NOMO-1 (cell line): ENCODE measurements around the gene METTL2A.
"Not testable (repeated sequence)": the region's sequence is repeated elsewhere in the genome, so short reads cannot be mapped to it uniquely, and the experiment has no call there.

Experiments used
- DNase-seq, 2 experiments: peaks; one replicate each; lab custom pipeline; 2025; ENCODE audit not compliant: unreplicated experiment in 2 of 2; lab: John Stamatoyannopoulos, UW

The METTL2A gene

GRCh38 chr17:62470666-62471379 lies 47.1 kb downstream of the METTL2A start:
- peak; percentile 31 to 55 for DNase-seq

- peak in 1 of 2 experiments; percentile 23 for DNase-seq
Measured at GRCh38 chr17:62471380-62471880, 47.7 kb downstream of the METTL2A start.

GRCh38 chr17:62473030-62473982 lies 49.6 kb downstream of the METTL2A start:
- peak in 1 of 2 experiments; percentile 9 for DNase-seq

- DNase-seq: not testable (repeated sequence)
Measured at GRCh38 chr17:62477111-62477510, 53.4 kb downstream of the METTL2A start.

GRCh38 chr17:62477718-62478408 lies 54.2 kb downstream of the METTL2A start:
- not testable (repeated sequence) for DNase-seq

- peak; percentile 70 to 80 for DNase-seq
Measured at GRCh38 chr17:62478424-62478879, 54.8 kb downstream of the METTL2A start, which contains the start of gene TLK2. TLK2 (plus strand) TSS chr17:62478825; CDS start chr17:62481126, 2,301 bp downstream.

- peak in 1 of 2 experiments; percentile 3 for DNase-seq
Measured at GRCh38 chr17:62478880-62479638, 55.4 kb downstream of the METTL2A start.

GRCh38 chr17:62479639-62480258 lies 56.1 kb downstream of the METTL2A start:
- DNase-seq: peak in 1 of 2 experiments; percentile 60

- DNase-seq: not testable (repeated sequence)
Measured at GRCh38 chr17:62482553-62482952, 58.9 kb downstream of the METTL2A start.

- not testable (repeated sequence) for DNase-seq
Measured at GRCh38 chr17:62490990-62491389, 67.3 kb downstream of the METTL2A start.

GRCh38 chr17:62493049-62493655 lies 69.5 kb downstream of the METTL2A start:
- not testable (repeated sequence) for DNase-seq

- DNase-seq: not testable (repeated sequence)
Measured at GRCh38 chr17:62494073-62494472, 70.4 kb downstream of the METTL2A start.

- not testable (repeated sequence) for DNase-seq
Measured at GRCh38 chr17:62496344-62496743, 72.6 kb downstream of the METTL2A start.

- not testable (repeated sequence) for DNase-seq
Measured at GRCh38 chr17:62498796-62499195, 75.1 kb downstream of the METTL2A start.
